Kidney (tissue), 14 donors: ENCODE measurements around the gene CAMK1G. TPM values are rescaled to one million over a fixed set of nuclear protein-coding genes. Genes with fewer than 3 reads are reported as not detected.

Experiments used
- DNase-seq, 5 donors: peaks; one replicate each; pipeline ENCODE4 v3.0.0-alpha.2; 2013 to 2020
- FAIRE-seq: peaks from 2 replicates; lab custom pipeline; 2012; peaks lifted over from hg19 to GRCh38; lab: Jason Lieb, UNC
- H3K27ac ChIP-seq, 2 donors: one replicate each; pipeline ENCODE4 v1.7.0; 2013; ENCODE audit warnings: low read depth in 2 of 2, low read length in 2 of 2, inconsistent platforms in 1 of 2
- H3K27me3 ChIP-seq: one replicate; pipeline ENCODE4 v1.7.1; 2013; ENCODE audit warnings: low read length, inconsistent platforms; ENCODE audit not compliant: control insufficient read depth, insufficient read depth
- H3K36me3 ChIP-seq, 3 donors: one replicate each; pipeline versions ENCODE4 v1.7.0 to v1.7.1; 2013; ENCODE audit warnings: low read length in 3 of 3, control low read depth in 1 of 3, inconsistent platforms in 1 of 3; ENCODE audit not compliant: insufficient read depth in 3 of 3, control insufficient read depth in 2 of 3
- H3K4me1 ChIP-seq, 3 donors: one replicate each; pipeline versions ENCODE4 v1.7.0 to v1.7.1; 2013; ENCODE audit warnings: low read length in 3 of 3, inconsistent platforms in 1 of 3, low read depth in 1 of 3; ENCODE audit not compliant: control insufficient read depth in 2 of 3, insufficient read depth in 2 of 3
- H3K4me3 ChIP-seq, 3 donors: one replicate each; pipeline versions ENCODE4 v1.7.0 to v1.8.1; 2013; ENCODE audit warnings: low read length in 3 of 3, control low read depth in 1 of 3, inconsistent platforms in 1 of 3
- H3K9ac ChIP-seq, 3 donors: one replicate each; pipeline versions ENCODE4 v1.7.0 to v1.7.1; 2013; ENCODE audit warnings: low read length in 3 of 3, control low read depth in 1 of 3, inconsistent platforms in 1 of 3
- H3K9me3 ChIP-seq, 3 donors: one replicate each; pipeline versions ENCODE4 v1.7.0 to v1.7.1; 2013; ENCODE audit warnings: low read length in 3 of 3, control low read depth in 1 of 3, inconsistent platforms in 1 of 3; ENCODE audit not compliant: control insufficient read depth in 2 of 3, insufficient read depth in 1 of 3
- intact Hi-C: fragments of 100-400 bp; cut with DNase I; formaldehyde crosslinking; loops from one replicate; pipeline ENCODE4 v1.11.1; 2022
- polyA plus RNA-seq: library from polyadenylated mRNA; stranded (reverse); fragments of 350-450 nt; fragmentation: Illumina TruSeq; extraction: RNeasy Lipid Tissue Mini Kit (QIAGEN cat#74804); gene quantifications from one replicate; pipeline ENCODE4 v1.2.3, GENCODE V29; 2014; ENCODE audit warnings: low read depth, low replicate concordance; ENCODE audit not compliant: insufficient read depth
- total RNA-seq: library from RNA; stranded (reverse); fragmentation: NEBNext Ultra II Directional; extraction: Animal tissue kit (Norgen Biotek cat#: 25700); gene quantifications from one replicate; pipeline ENCODE4 v1.2.1, GENCODE V29; 2021
- TF ChIP-seq, protein P1 (sequence below): IDR thresholded peaks from 3 replicates; pipeline ENCODE4 v1.5.1; 2012; ENCODE audit warnings: mild to moderate bottlenecking, moderate library complexity, borderline replicate concordance; ENCODE audit not compliant: insufficient read depth; ENCODE audit errors: extremely low read depth
- donor health status: control.
- donor health status: control.
- donor health status: control.
- donor health status: control.
- donor health status: control.
- donor health status: DM: yes; HTN: yes; CAD: no.
- donor health status: Normal renal cell carcinoma (clear cell type).

The CAMK1G gene
- total and polyA plus RNA-seq, 2 donors from 2014 or later, result 1.4 to 5.5 TPM

DNA sequence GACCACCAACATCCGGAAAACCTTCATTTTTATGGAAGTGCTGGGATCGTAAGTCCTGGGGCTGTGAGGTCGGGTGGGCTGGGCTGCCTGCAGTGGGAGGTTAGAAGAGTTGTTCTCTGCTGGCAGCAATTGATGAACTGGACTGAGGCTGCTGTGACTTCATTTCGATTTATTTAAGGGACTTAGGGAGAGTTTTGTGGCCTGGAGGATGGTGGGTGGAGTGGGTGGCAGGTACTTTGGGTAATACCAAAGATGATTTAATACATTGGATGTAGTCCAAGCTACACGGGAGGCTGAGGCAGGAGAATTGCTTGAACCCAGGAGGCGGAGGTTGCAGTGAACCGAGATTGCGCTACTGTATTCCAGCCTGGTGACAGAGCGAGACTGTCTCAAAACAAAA lies 11.5 kb downstream of the CAMK1G start:
- Histone ChIP-seq H3K36me3 (no peaks in the 10 kb centered on the region), H3K9ac (no peak overlapping the region), H3K27ac (no peak overlapping the region), H3K9me3 (no peaks in the 10 kb centered on the region), H3K4me3 (no peak overlapping the region), H3K4me1 (no peaks in the 10 kb centered on the region), H3K27me3 (no peaks in the 10 kb centered on the region)
- TF ChIP-seq, protein P1, sequence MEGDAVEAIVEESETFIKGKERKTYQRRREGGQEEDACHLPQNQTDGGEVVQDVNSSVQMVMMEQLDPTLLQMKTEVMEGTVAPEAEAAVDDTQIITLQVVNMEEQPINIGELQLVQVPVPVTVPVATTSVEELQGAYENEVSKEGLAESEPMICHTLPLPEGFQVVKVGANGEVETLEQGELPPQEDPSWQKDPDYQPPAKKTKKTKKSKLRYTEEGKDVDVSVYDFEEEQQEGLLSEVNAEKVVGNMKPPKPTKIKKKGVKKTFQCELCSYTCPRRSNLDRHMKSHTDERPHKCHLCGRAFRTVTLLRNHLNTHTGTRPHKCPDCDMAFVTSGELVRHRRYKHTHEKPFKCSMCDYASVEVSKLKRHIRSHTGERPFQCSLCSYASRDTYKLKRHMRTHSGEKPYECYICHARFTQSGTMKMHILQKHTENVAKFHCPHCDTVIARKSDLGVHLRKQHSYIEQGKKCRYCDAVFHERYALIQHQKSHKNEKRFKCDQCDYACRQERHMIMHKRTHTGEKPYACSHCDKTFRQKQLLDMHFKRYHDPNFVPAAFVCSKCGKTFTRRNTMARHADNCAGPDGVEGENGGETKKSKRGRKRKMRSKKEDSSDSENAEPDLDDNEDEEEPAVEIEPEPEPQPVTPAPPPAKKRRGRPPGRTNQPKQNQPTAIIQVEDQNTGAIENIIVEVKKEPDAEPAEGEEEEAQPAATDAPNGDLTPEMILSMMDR, result no peak
- FAIRE-seq (no peak), DNase-seq (no peak)
- intact Hi-C loops, result no loop called here

- peaks cover 0 to 5% (median 0%) of the 10 kb centered on the region in 3 donors for H3K36me3 ChIP-seq
- no peak for DNase-seq
- no peaks in the 10 kb centered on the region for H3K9me3 ChIP-seq
- no peak for FAIRE-seq
- no peak overlapping the region for H3K9ac ChIP-seq
- TF ChIP-seq, protein P1, result no peak
- H3K27me3 ChIP-seq, result no peaks in the 10 kb centered on the region
- intact Hi-C loops, result no loop called here
- no peak overlapping the region for H3K27ac ChIP-seq
- H3K4me3 ChIP-seq, result no peak overlapping the region
- no peaks in the 10 kb centered on the region for H3K4me1 ChIP-seq
These were observed 12.2 kb downstream of the CAMK1G start for GRCh38 chr1:209595599-209596285.

DNA sequence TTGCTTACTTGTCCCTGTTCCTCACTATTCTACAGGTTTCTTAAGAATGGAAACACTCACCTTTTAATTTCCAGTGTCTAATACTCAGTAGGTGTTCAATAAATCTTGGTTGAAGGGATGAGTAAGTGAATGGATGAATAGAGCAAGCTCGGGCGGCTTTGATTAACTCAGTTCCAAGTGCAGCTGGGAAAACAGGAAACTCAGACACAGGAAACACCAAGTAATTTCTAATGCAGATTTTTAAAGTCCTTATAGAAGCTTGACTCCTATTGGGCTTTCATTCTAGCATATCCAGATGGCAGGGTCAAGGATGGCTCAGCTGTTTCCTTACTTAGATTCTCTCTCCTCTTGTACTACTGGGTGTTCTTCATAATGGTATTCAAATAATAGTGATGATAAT lies 14.0 kb downstream of the CAMK1G start:
- Histone ChIP-seq H3K9me3 (no peaks in the 10 kb centered on the region), H3K9ac (no peak overlapping the region), H3K36me3 (peaks cover 0 to 7% (median 0%) of the 10 kb centered on the region in 3 donors), H3K4me1 (no peaks in the 10 kb centered on the region), H3K4me3 (no peak overlapping the region), H3K27ac (no peak overlapping the region), H3K27me3 (no peaks in the 10 kb centered on the region)
- TF ChIP-seq, protein P1, result no peak
- intact Hi-C loops, result no loop called here
- no peak for FAIRE-seq
- DNase-seq, result peak in 1 of 5 donors; percentile 45
